Activated T-helper 17 cell treated with anti-CD3 and anti-CD28 coated beads, Interleukin-2, amount 50 U/mL, for 72 hours (primary cell): Measurements from ENCODE around the gene C7orf25. TPM values are rescaled to one million over a fixed set of nuclear protein-coding genes. Genes with fewer than 3 reads are reported as not detected.

Experiments used
- ATAC-seq: fragments of 150-1000 bp; cut with Tn5 transposase; replicated peaks from 2 replicates; pipeline ENCODE4 v1.10.0; 2021; ENCODE audit warnings: mild to moderate bottlenecking, moderate library complexity
- H3K27ac Mint-ChIP-seq: one replicate; pipeline ENCODE4 v1.8.0; 2022; ENCODE audit warnings: mixed read lengths
- H3K27me3 Mint-ChIP-seq: one replicate; pipeline ENCODE4 v1.8.0; 2022; ENCODE audit warnings: mixed read lengths
- H3K36me3 Mint-ChIP-seq: one replicate; pipeline ENCODE4 v1.8.0; 2022; ENCODE audit warnings: low read depth, mild to moderate bottlenecking, mixed read lengths
- H3K4me1 Mint-ChIP-seq: one replicate; pipeline ENCODE4 v1.8.0; 2022; ENCODE audit warnings: mixed read lengths
- H3K4me3 Mint-ChIP-seq: one replicate; pipeline ENCODE4 v1.8.0; 2022; ENCODE audit warnings: mild to moderate bottlenecking, mixed read lengths
- H3K9me3 Mint-ChIP-seq: one replicate; pipeline ENCODE4 v1.8.0; 2022; ENCODE audit warnings: mixed read lengths
- total RNA-seq, 2 donors: library from RNA; stranded (reverse); gene quantifications; one replicate each; pipeline ENCODE4 v1.2.3, GENCODE V29; 2022

C7orf25 gene
- total RNA-seq, 2 donors from 2014 or later, result 2.4 to 3.9 TPM

DNA sequence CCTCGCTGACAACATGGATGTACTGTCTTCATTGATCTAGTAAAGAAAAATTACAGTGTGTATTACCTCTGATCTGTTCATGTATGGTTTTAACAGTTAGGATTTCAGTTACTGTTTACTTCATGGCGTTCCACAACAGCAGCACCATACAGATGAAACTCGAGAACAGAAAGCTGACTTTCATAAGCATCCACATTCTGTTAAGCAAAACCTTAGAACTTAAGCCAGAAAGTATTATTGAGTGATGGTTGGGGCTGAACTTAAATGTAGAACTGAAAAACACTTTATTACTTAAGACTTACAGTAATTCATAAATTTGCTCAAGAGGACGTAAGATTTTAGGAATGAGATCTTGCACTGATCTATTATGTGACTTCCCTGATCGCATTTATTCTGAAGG lies 24.0 kb upstream of the C7orf25 start:
- Mint-ChIP-seq H3K4me1 (peaks cover 27% of the 10 kb centered on the region), H3K36me3 (peaks cover 86% of the 10 kb centered on the region), H3K27me3 (no peaks in the 10 kb centered on the region), H3K9me3 (no peaks in the 10 kb centered on the region), H3K4me3 (no peak overlapping the region), H3K27ac (no peak overlapping the region)
- no peak for ATAC-seq

DNA sequence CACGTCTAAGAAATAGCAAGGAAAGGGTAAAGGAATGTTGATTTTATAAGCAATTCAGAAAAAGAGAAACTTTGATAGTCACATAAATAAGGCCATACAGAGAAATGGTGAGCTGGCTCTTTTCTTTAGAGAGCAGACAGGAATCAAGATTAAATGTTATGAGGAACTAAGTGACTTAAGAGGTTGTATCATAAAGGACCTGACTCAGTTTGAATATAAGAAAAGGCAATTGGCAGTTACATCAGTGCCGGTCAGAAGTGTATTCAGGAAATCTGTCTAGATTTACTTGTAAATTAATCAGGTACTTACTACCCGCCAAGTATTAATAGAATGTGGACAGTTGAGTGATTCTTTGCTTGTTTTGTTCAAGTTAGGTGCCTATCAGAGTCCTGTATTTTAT lies 22.4 kb upstream of the C7orf25 start:
- H3K27ac Mint-ChIP-seq, result no peak overlapping the region
- H3K27me3 Mint-ChIP-seq, result no peaks in the 10 kb centered on the region
- peaks cover 85% of the 10 kb centered on the region for H3K36me3 Mint-ChIP-seq
- peaks cover 23% of the 10 kb centered on the region for H3K4me1 Mint-ChIP-seq
- H3K9me3 Mint-ChIP-seq, result no peaks in the 10 kb centered on the region
- peak overlapping the region; percentile 99 for H3K4me3 Mint-ChIP-seq
- ATAC-seq, result no peak

DNA sequence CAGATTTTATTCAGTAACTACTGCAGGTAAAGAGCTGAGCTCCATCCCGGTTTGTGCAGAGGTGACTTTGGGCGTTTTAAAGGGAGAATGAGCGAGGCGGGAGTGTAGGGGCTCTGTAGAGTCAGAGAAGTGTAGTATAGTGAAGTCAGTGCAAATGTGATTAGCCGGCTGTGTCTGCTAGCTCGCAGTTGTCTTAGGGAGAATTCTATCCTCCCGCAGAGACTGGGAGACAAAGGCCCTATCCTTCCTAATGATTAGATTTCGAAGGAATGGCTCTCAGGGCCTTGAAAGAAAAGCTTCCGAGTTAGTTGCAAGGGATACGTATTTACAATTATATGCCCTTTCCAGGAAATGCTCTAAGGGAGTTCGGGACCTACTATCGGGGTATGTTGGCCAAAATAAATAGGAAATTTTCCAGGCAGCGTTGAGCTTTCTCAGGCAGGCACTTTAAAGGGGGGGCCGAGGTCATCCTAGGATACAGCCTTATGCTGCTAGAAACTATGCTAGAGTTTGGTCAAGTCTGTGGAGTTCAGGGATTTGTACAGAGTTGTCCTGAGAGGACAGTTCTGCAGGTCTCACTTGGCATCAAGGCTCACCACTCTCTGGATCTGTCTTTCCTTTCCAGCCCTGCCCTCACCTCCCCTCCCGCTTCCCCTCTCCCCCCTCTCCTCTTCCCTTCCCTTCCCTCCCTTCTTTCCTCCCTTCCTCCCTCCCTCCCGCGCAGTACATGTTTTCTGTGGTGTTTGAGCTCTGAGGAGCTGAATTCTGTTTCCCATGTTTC lies 21.1 kb upstream of the C7orf25 start:
- H3K4me1 Mint-ChIP-seq, result peaks cover 36% of the 10 kb centered on the region
- ATAC-seq, result no peak

DNA sequence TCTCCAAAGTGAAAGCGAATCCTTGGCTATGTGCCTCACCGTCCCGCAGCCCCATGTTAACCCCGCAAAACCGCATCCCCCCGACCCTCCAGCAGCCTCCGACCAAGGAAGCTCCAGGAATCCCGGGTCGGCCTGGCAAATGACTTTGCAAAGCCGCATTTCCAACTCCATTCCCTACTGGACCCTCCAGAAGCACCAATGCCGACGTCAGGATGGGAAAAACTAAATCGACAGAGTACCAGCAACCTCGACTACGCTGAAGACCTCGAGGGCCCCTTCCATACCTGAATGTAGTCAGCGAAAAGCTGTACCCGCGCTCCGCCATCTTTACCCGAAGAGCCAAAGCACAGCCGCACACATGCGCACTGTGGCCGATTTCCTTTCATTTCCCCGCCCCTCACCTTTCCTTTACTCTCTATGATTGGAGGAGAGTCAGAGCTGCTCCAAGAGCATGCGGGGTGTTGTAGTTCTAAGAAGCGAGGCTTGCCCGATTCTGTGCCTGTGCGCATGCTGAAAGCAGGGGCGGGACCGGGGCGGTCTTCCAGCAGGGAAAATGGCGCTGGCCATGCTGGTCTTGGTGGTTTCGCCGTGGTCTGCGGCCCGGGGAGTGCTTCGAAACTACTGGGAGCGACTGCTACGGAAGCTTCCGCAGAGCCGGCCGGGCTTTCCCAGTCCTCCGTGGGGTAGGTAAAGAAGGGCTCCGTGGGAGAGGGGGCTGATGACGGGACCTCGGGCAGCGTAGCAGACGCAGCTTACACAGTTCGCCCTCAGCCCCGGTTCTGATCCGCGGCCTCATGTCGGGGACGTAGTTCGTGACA lies 20.2 kb upstream of the C7orf25 start, which contains the start of the genes MRPL32 and PSMA2:
TSS of gene MRPL32 (plus strand) at position 543 of the 818 bp plus-strand sequence. CDS start at position 554, 11 bp downstream.
TSS of gene PSMA2 (minus strand) at position 341 of the 818 bp plus-strand sequence. CDS start at position 325, 16 bp downstream.
- Mint-ChIP-seq H3K4me3 (peak within 1 kb of the TSS; percentile 99), H3K36me3 (peaks cover 85% of the 10 kb centered on the region)
- ATAC-seq, result peak; percentile 100

More for the DNA sequence above, 21.1 kb upstream of the C7orf25 start:
- Mint-ChIP-seq H3K36me3 (peaks cover 85% of the 10 kb centered on the region), H3K4me3 (peak overlapping the region; percentile 99), H3K9me3 (no peaks in the 10 kb centered on the region), H3K27me3 (no peaks in the 10 kb centered on the region), H3K27ac (peak overlapping the region; percentile 97)

DNA sequence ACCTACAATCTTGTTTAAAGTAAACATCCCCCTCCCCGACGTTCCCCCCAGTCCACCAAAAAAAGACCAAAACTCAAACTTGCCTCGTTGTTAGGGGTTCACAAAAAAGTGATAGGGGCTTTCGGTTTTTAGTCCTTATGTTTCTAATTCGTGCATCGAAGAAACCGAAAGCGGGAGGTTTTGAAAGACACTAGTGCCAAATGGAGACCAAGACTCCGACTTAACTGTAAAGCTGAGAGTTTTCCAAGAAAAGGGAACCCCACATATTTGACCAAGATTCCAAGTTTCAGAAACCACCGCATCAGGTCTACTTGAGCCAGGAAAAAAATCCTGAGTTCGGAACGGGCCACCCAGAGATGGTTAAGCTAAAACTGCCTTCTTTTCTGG lies 19.6 kb upstream of the C7orf25 start:
- no peak for ATAC-seq
- Mint-ChIP-seq H3K36me3 (peaks cover 85% of the 10 kb centered on the region), H3K9me3 (no peaks in the 10 kb centered on the region), H3K4me3 (peak overlapping the region; percentile 99), H3K27ac (peak overlapping the region; percentile 97), H3K4me1 (peaks cover 34% of the 10 kb centered on the region), H3K27me3 (no peaks in the 10 kb centered on the region)

More for the DNA sequence above, 20.2 kb upstream of the C7orf25 start, which contains the start of the genes MRPL32 and PSMA2:
- Mint-ChIP-seq H3K27me3 (no peaks in the 10 kb centered on the region), H3K9me3 (no peaks in the 10 kb centered on the region), H3K27ac (peak within 1 kb of the TSS; percentile 97), H3K4me1 (peaks cover 35% of the 10 kb centered on the region)

DNA sequence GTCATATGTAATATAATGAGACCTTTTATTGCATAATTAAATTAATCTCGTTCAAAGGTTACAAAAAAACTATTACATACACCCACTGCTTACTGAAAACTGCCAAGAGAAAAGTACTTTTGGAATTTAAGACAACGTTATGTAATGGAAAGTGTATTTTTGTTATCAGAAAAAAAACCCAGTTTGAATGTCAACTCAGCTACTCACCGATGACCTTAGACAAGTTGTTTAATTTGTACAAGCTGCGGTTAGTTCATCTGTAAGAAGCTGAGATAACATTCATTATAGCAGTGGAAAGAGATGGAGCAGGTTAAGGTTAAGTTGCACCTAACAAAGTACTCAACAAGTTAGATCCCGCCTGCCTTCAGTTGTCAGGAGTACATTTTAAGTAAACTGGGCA lies 19.0 kb upstream of the C7orf25 start:
- Mint-ChIP-seq H3K36me3 (peaks cover 85% of the 10 kb centered on the region), H3K27ac (peak overlapping the region; percentile 97), H3K4me3 (peak overlapping the region; percentile 99), H3K27me3 (no peaks in the 10 kb centered on the region), H3K9me3 (no peaks in the 10 kb centered on the region), H3K4me1 (peaks cover 29% of the 10 kb centered on the region)
- no peak for ATAC-seq

DNA sequence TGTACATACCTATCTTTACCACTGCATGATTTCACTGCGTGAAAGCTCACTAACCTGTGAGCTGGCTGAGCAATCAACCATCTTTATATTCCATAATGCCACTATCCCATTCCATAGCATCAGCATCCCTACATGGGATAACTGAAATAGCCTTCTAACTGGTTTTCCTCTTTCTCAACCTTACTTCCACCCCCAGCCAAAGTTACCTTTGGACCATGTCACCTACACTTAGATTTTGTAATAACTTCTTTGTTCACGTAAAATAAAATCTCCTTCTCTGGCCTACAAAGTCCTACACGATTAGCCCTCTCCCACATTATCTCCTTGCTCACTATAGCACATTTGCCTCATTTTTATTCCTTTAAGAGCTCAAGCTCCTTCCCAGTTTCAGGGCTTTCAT lies 17.6 kb upstream of the C7orf25 start:
- Mint-ChIP-seq H3K4me3 (peak overlapping the region; percentile 99), H3K36me3 (peaks cover 87% of the 10 kb centered on the region), H3K9me3 (no peaks in the 10 kb centered on the region), H3K27ac (peak overlapping the region; percentile 39), H3K4me1 (peaks cover 33% of the 10 kb centered on the region), H3K27me3 (no peaks in the 10 kb centered on the region)
- no peak for ATAC-seq

DNA sequence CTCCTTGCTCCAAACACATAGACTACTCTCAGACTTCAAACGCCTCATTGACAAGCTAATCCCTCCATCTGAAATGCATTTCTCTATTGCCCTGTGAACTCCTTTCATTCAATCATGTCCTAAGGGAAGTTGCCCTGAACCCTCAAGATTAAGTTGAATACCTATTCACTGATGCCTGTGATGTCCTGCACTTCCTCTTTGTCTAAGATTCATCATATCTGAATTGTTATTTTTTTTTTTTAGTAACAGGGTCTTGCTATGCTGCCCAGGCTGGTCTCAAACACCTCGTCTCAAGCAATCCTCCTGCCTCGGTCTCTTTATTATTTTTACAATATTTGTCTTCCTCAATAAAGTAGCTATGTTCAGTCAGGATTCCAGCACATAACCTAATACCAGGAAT lies 16.9 kb upstream of the C7orf25 start:
- Mint-ChIP-seq H3K4me1 (peaks cover 30% of the 10 kb centered on the region), H3K9me3 (no peaks in the 10 kb centered on the region), H3K27ac (peak overlapping the region; percentile 10), H3K36me3 (peaks cover 87% of the 10 kb centered on the region), H3K27me3 (no peaks in the 10 kb centered on the region), H3K4me3 (peak overlapping the region; percentile 99)
- ATAC-seq, result no peak

DNA sequence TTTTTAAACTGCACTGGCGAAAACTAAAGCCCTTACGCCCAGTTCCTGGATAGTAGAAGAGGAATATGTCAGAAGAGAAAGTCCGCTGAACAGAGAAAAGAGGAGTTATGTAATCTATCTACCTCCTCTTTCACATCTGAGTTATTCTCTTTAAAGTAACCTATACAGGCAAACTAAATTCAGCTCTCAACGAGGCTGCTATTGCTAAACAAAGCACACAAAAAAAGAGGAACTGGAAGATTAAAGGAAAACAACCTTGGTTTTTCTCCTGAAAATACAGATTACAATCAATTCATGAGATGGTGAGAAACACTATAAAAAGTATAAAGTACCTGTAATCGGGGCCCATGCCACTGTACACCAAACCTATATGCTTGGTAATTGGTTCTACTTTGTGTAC lies 14.3 kb upstream of the C7orf25 start:
- no peaks in the 10 kb centered on the region for H3K9me3 Mint-ChIP-seq
- ATAC-seq, result no peak
- H3K36me3 Mint-ChIP-seq, result peaks cover 99% of the 10 kb centered on the region
- H3K4me1 Mint-ChIP-seq, result peaks cover 30% of the 10 kb centered on the region
- no peaks in the 10 kb centered on the region for H3K27me3 Mint-ChIP-seq
- H3K27ac Mint-ChIP-seq, result no peak overlapping the region
- H3K4me3 Mint-ChIP-seq, result no peak overlapping the region

DNA sequence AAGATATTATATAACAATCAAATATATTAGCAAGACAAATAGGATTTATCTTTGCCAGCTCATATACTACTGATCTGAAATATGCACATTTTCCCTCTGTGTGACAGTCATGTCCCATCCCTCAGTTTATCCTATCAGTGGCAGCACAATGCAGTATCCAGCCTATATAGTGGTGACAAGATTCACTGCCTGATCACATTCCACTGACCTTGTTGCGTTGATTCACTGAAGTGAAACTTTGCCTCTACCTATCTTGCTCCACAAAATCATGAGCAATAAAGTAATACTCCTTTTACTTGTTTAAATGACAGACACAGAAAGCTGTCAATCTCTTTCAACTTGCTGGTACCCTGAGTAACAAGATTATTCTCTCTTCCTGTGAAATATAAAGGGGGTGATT lies 13.8 kb upstream of the C7orf25 start:
- Mint-ChIP-seq H3K9me3 (no peaks in the 10 kb centered on the region), H3K4me3 (no peak overlapping the region), H3K27ac (no peak overlapping the region), H3K27me3 (no peaks in the 10 kb centered on the region), H3K4me1 (peaks cover 30% of the 10 kb centered on the region), H3K36me3 (peaks cover 99% of the 10 kb centered on the region)
- ATAC-seq, result peak; percentile 24

DNA sequence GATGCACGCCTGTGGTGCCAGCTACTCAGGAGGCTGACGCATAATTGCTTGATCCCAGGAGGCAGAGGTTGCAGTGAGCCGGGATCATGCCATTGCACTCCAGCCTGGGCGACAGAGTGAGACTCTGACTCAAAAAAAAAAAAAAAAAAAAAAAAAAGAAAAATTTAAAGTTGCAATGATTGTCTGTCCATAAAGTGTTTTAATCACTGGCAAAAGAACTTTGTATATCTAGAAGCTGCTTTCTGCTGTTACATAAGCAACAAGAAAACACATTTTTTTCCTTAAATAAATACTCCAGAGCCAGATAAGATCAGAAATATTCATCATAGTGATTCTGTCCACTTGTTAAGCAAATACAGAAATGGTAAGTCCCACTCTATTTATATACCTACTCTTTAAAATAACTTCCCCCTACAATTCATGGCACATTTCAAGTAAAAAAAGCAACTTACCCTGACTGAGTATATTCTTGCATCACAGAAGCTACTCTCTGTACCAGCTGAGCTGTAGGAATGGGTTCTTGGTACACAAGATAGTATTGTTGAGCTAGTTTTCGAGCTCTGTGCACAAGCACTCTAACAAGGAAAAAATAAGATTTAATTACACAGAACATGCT lies 12.5 kb upstream of the C7orf25 start:
- Mint-ChIP-seq H3K9me3 (no peaks in the 10 kb centered on the region), H3K27me3 (no peaks in the 10 kb centered on the region), H3K36me3 (peaks cover 100% of the 10 kb centered on the region), H3K4me1 (peaks cover 24% of the 10 kb centered on the region), H3K4me3 (no peak overlapping the region), H3K27ac (peak overlapping the region; percentile 43)
- no peak for ATAC-seq

DNA sequence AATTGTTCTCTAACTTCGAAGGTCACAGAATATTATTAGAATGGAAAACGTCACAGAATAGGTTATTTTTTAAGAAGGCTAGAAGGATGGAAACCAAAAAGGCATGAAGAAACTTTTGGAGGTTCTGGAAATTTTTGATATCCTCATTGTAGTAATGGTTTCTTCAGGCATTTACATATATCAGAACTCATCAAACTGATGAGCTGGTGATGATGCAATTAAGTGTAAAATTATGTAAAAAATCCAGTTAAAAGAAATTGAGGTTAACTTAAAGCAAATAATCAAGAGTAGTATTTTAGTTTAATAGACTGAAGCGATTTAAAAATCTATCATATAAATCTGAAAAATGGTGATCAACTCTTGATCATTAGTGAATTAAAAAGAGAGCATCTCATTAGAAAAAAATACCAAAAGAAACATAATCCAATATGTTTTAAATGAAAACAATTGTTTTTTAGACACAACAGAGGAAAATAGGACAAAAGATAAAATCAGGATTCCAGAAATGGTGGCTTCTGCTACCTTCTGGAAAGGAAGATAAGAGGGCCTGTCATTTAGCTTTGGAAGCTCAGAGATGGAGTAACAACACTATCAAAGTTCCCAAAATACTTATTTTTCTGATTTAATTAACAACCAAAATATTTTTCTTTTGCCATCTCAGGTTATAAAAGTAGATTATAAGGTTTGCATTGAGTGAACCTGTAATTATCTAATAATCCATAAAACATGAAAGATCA lies 10.3 kb upstream of the C7orf25 start:
- peaks cover 100% of the 10 kb centered on the region for H3K36me3 Mint-ChIP-seq
- no peak overlapping the region for H3K4me3 Mint-ChIP-seq
- H3K9me3 Mint-ChIP-seq, result no peaks in the 10 kb centered on the region
- ATAC-seq, result no peak
- no peaks in the 10 kb centered on the region for H3K27me3 Mint-ChIP-seq
- no peak overlapping the region for H3K27ac Mint-ChIP-seq
- H3K4me1 Mint-ChIP-seq, result peaks cover 9% of the 10 kb centered on the region

DNA sequence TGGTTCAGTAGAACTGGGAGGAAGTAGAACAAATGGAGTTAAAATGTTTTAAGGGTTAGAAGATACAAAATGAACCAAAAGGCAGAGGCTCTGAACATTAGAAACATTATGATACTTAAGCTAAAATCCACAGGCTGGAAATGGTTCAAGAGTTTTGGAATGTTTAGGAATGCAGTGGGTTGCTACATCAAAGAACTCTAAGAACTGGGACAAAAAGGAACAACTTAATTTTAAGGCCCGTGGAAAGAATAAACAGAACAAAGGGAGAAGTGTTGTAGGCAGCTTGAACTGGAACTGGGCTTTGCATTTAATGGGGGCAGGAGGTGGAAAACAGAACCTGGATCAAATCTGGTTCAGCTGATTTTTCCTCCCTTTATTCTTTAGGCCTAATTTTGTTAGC lies 3.5 kb upstream of the C7orf25 start:
- no peaks in the 10 kb centered on the region for H3K9me3 Mint-ChIP-seq
- peak overlapping the region; percentile 75 for H3K27ac Mint-ChIP-seq

More for the DNA sequence above, 3.5 kb upstream of the C7orf25 start:
- Mint-ChIP-seq H3K4me1 (peaks cover 15% of the 10 kb centered on the region), H3K36me3 (peaks cover 65% of the 10 kb centered on the region), H3K27me3 (no peaks in the 10 kb centered on the region), H3K4me3 (no peak overlapping the region)
- no peak for ATAC-seq
